ENCODE data around the gene RGS12.

GRCh38 chr4:3244002-3244401, 48.8 kb upstream of the RGS12 start:
- TF ChIP-seq CTCF (conservative IDR thresholded peaks at IDR 0.05; ENCODE audit: low read depth, low read length) (no peak), EZH2 (IDR thresholded peaks at IDR 0.05; ENCODE audit: borderline replicate concordance, low read depth, low read length, poor library complexity, severe bottlenecking) (no peak)

All from A673 (cell line).